Measurements from ENCODE around the gene LMX1B. TPM values are rescaled to one million over a fixed set of nuclear protein-coding genes. Genes with fewer than 3 reads are reported as not detected.

LMX1B gene
- polyA plus RNA-seq, 1 donor (not counting 4 experiments of a cell fraction or from before 2014, with no cell fraction given): 0.24 TPM

DNA sequence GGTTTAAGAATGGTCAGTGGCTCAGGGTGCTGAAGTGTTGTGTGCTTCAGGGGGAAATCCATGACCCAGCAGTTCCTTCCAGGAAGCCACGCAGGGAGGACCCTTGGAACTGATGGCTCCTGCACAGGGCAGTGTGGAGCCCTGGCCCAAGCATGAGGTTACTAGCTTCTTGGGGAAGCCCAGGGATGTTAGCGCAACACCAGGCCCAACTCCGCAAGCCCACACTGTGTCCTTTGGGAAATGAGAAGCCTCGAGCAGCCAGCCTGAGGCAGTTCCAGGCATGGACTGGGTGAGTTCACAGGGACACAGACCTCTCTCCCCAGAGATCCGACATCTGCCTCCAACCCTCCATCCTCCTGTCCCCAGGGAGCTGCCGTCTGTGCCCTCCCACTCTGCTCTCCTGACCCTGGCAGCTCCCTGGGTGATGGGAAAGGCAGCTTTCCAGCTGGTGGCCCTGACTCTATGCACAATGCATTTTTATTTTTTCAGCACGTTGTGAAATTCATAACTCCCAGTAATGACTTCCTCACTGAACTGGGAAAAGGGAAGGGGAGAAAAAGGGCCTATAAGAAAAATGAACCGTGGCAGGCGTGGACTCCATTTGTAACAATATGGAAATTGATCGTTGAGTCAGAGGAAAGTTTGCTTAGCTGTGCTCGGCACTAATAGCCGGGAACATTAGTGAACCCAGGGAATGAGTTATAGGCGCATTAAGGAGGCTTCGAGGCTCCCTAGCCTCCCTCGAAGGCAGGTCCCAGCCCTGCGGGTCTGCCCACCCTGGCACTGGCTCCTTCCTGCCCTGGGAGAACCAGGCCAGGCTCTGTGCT is 34.1 kb downstream of the LMX1B start:
- Histone ChIP-seq H3K4me2 (ENCODE audit: control insufficient read depth, extremely low read depth, insufficient read depth, low read depth, low read length) (no peak overlapping the region), H3K4me1 (ENCODE audit: control insufficient read depth, extremely low read depth, insufficient read depth, low read length) (peaks cover 11% of the 10 kb centered on the region), H3K36me3 (ENCODE audit: control insufficient read depth in 2 of 2, extremely low read depth in 1 of 2, insufficient read depth in 2 of 2, low read length in 2 of 2) (no peaks in the 10 kb centered on the region), H3K27me3 (ENCODE audit: control insufficient read depth, extremely low read depth, insufficient read depth, low read length) (peaks cover 66% of the 10 kb centered on the region), H3K9me1 (ENCODE audit: control insufficient read depth, extremely low read depth, insufficient read depth, low read length) (peaks cover 2% of the 10 kb centered on the region), H2AFZ (ENCODE audit: control insufficient read depth, low read length) (no peak overlapping the region), H3K27ac (ENCODE audit: control insufficient read depth, insufficient read depth, low read length) (no peak overlapping the region), H3K9me3 (ENCODE audit: control insufficient read depth, low read depth, low read length) (no peaks in the 10 kb centered on the region), H3K9ac (ENCODE audit: control insufficient read depth, extremely low read depth, insufficient read depth, low read length) (no peak overlapping the region), H4K20me1 (ENCODE audit: control insufficient read depth, extremely low read depth, insufficient read depth, low read length) (no peaks in the 10 kb centered on the region), H3K79me2 (ENCODE audit: control insufficient read depth, insufficient read depth, low read length) (no peaks in the 10 kb centered on the region), H3K4me3 (ENCODE audit: control insufficient read depth in 2 of 3, extremely low read depth in 1 of 3, insufficient read depth in 2 of 3, low read depth in 1 of 3, low read length in 3 of 3) (no peak overlapping the region)
- FAIRE-seq (no peak), DNase-seq (ENCODE audit: low read depth, low spot score) (no peak)
- TF ChIP-seq, protein P1, sequence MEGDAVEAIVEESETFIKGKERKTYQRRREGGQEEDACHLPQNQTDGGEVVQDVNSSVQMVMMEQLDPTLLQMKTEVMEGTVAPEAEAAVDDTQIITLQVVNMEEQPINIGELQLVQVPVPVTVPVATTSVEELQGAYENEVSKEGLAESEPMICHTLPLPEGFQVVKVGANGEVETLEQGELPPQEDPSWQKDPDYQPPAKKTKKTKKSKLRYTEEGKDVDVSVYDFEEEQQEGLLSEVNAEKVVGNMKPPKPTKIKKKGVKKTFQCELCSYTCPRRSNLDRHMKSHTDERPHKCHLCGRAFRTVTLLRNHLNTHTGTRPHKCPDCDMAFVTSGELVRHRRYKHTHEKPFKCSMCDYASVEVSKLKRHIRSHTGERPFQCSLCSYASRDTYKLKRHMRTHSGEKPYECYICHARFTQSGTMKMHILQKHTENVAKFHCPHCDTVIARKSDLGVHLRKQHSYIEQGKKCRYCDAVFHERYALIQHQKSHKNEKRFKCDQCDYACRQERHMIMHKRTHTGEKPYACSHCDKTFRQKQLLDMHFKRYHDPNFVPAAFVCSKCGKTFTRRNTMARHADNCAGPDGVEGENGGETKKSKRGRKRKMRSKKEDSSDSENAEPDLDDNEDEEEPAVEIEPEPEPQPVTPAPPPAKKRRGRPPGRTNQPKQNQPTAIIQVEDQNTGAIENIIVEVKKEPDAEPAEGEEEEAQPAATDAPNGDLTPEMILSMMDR (optimal IDR thresholded peaks at IDR 0.05 in 1 of 3, IDR thresholded peaks at IDR 0.05 in 1 of 3, conservative IDR thresholded peaks at IDR 0.05 in 1 of 3; ENCODE audit: extremely low read depth in 1 of 3, insufficient read depth in 2 of 3, low read length in 3 of 3): no peak
- no peak for TF ChIP-seq EZH2 (IDR thresholded peaks at IDR 0.05; ENCODE audit: low read length)
- dilution Hi-C loops (cut with MboI; ENCODE audit: extremely low pct_ligation_motif_present, low sequenced_read_pairs): no loop called here

DNA sequence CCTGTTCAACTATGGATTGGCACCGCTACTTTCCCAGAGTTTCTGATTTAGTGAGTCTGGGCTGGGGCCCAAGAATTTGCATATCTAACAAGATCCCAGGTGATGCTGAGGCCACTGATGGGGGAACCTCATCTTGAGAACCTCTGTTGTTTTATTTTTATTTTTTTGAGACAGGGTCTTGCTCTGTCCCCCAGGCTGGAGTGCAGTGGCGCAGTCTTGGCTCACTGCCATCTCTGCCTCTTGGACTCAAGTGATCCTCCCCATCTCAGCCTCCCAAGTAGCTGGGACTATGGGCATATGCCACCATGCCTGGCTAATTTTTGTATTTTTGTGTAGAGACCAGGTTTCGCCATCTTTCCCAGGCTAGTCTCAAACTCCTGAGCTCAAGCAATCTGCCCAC is 35.7 kb downstream of the LMX1B start:
- no peaks in the 10 kb centered on the region for H4K20me1 ChIP-seq (ENCODE audit: control insufficient read depth, extremely low read depth, insufficient read depth, low read length)
- no peak for DNase-seq (ENCODE audit: low read depth, low spot score)
- no peak for TF ChIP-seq EZH2 (IDR thresholded peaks at IDR 0.05; ENCODE audit: low read length)
- TF ChIP-seq, protein P1 (optimal IDR thresholded peaks at IDR 0.05 in 1 of 3, IDR thresholded peaks at IDR 0.05 in 1 of 3, conservative IDR thresholded peaks at IDR 0.05 in 1 of 3; ENCODE audit: extremely low read depth in 1 of 3, insufficient read depth in 2 of 3, low read length in 3 of 3): no peak
- dilution Hi-C loops (cut with MboI; ENCODE audit: extremely low pct_ligation_motif_present, low sequenced_read_pairs): no loop called here
- H3K79me2 ChIP-seq (ENCODE audit: control insufficient read depth, insufficient read depth, low read length): no peaks in the 10 kb centered on the region
- H3K27me3 ChIP-seq (ENCODE audit: control insufficient read depth, extremely low read depth, insufficient read depth, low read length): peaks cover 52% of the 10 kb centered on the region
- no peak overlapping the region for H3K9ac ChIP-seq (ENCODE audit: control insufficient read depth, extremely low read depth, insufficient read depth, low read length)
- no peaks in the 10 kb centered on the region for H3K36me3 ChIP-seq (ENCODE audit: control insufficient read depth in 2 of 2, extremely low read depth in 1 of 2, insufficient read depth in 2 of 2, low read length in 2 of 2)
- no peak for FAIRE-seq
- no peak overlapping the region for H3K4me3 ChIP-seq (ENCODE audit: control insufficient read depth in 2 of 3, extremely low read depth in 1 of 3, insufficient read depth in 2 of 3, low read depth in 1 of 3, low read length in 3 of 3)
- peaks cover 2% of the 10 kb centered on the region for H3K9me1 ChIP-seq (ENCODE audit: control insufficient read depth, extremely low read depth, insufficient read depth, low read length)
- no peaks in the 10 kb centered on the region for H3K9me3 ChIP-seq (ENCODE audit: control insufficient read depth, low read depth, low read length)
- H3K4me1 ChIP-seq (ENCODE audit: control insufficient read depth, extremely low read depth, insufficient read depth, low read length): peaks cover 11% of the 10 kb centered on the region
- H3K27ac ChIP-seq (ENCODE audit: control insufficient read depth, insufficient read depth, low read length): no peak overlapping the region
- H3K4me2 ChIP-seq (ENCODE audit: control insufficient read depth, extremely low read depth, insufficient read depth, low read depth, low read length): no peak overlapping the region
- no peak overlapping the region for H2AFZ ChIP-seq (ENCODE audit: control insufficient read depth, low read length)
